Measurements from ENCODE around the gene LHFPL3.

GRCh38 chr7:104922182-104923009 lies 594.0 kb downstream of the LHFPL3 start:
- TF ChIP-seq CTCF (conservative IDR thresholded peaks at IDR 0.05; ENCODE audit: low read depth in 2 of 2) (no peak), NANOG (IDR thresholded peaks at IDR 0.05; ENCODE audit: borderline replicate concordance) (no peak), EZH2phosphoT487 (IDR thresholded peaks at IDR 0.05; ENCODE audit: unreplicated experiment) (no peak), ZNF114 (CRISPR knock-in tag; IDR thresholded peaks at IDR 0.05) (no peak)
